ENCODE data around the gene AOPEP. TPM values are rescaled to one million over a fixed set of nuclear protein-coding genes. Genes with fewer than 3 reads are reported as not detected.

The AOPEP gene
- total and polyA plus RNA-seq, 9 of the 15 experiments (the other 6 are each of a cell fraction or from before 2014, with no cell fraction given): 4.5 to 19.3 (median 13.5) TPM

DNA sequence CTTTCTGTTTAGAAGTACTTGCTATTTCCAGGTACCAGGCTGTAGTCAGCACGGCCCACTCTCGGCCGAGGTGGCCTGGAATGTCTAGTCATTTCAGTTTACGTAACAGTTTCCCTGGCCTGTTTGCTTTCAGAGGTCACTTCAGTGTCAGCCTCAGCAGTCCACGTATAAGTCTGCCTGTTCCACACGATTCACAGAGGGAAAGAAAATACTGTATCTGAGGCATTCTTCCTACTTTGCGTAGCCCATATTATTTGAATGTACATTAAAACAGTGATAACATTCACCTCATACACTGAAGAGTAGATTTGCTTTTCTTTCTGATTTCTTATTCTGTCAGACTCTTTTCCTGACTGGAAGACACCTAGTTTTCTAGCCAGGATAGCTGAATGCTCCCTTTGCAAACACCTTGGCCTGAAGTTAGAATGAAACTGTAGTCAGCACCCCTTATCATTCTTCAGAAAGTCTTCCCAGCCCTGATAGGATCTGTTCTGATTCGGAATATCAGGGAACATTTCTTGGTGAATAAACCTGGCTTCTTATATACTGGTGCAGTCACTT, 140.9 kb downstream of the AOPEP start (continued):
- TF ChIP-seq, protein P1, sequence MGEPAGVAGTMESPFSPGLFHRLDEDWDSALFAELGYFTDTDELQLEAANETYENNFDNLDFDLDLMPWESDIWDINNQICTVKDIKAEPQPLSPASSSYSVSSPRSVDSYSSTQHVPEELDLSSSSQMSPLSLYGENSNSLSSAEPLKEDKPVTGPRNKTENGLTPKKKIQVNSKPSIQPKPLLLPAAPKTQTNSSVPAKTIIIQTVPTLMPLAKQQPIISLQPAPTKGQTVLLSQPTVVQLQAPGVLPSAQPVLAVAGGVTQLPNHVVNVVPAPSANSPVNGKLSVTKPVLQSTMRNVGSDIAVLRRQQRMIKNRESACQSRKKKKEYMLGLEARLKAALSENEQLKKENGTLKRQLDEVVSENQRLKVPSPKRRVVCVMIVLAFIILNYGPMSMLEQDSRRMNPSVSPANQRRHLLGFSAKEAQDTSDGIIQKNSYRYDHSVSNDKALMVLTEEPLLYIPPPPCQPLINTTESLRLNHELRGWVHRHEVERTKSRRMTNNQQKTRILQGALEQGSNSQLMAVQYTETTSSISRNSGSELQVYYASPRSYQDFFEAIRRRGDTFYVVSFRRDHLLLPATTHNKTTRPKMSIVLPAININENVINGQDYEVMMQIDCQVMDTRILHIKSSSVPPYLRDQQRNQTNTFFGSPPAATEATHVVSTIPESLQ (CRISPR knock-in tag; IDR thresholded peaks at IDR 0.05): no peak
- TF ChIP-seq NCOR1 (IDR thresholded peaks at IDR 0.05) (peak; percentile 57; the same call in 1 of the 2 replicates), ETS2 (tag; IDR thresholded peaks at IDR 0.05; ENCODE audit: borderline replicate concordance, poor library complexity, severe bottlenecking) (no peak), CREM (IDR thresholded peaks at IDR 0.05; ENCODE audit: low read depth) (peak; percentile 58), MAFK (IDR thresholded peaks at IDR 0.05; ENCODE audit: low read length) (peak; percentile 58; the same call in 1 of the 2 replicates), ZNF584 (CRISPR knock-in tag; IDR thresholded peaks at IDR 0.05; ENCODE audit: low read depth) (no peak), SIRT6 (IDR thresholded peaks at IDR 0.05; ENCODE audit: low read depth, low read length) (no peak), ESRRA (IDR thresholded peaks at IDR 0.05; ENCODE audit: borderline replicate concordance, low read depth) (peak; percentile 78), NR2C1 (IDR thresholded peaks at IDR 0.05) (no peak), NR2C1 (tag; IDR thresholded peaks at IDR 0.05) (peak; percentile 41; the same call in 1 of the 2 replicates), DPF2 (IDR thresholded peaks at IDR 0.05) (peak; percentile 57; the same call in 1 of the 2 replicates), CEBPG (CRISPR knock-in tag; IDR thresholded peaks at IDR 0.05) (no peak), CEBPG (tag; conservative IDR thresholded peaks at IDR 0.05 in 1 of 2, IDR thresholded peaks at IDR 0.05 in 1 of 2) (peak; percentile 21 to 66; a peak in 2 of 4 replicates), TOE1 (IDR thresholded peaks at IDR 0.05; ENCODE audit: borderline replicate concordance) (0 out of 2 replicates have a peak, but pooled peaks have one; percentile 11), TOE1 (CRISPR knock-in tag; IDR thresholded peaks at IDR 0.05; ENCODE audit: borderline replicate concordance, low read depth) (no peak), SUPT5H (IDR thresholded peaks at IDR 0.05) (no peak), IRF2 (CRISPR knock-in tag; IDR thresholded peaks at IDR 0.05) (no peak), MAZ (CRISPR knock-in tag; conservative IDR thresholded peaks at IDR 0.05 in 1 of 2, IDR thresholded peaks at IDR 0.05 in 1 of 2) (0 out of 4 replicates have a peak, but pooled peaks of 1 of the 2 experiments have one; percentile 11), ZNF436 (CRISPR knock-in tag; IDR thresholded peaks at IDR 0.05) (no peak), CCNT2 (IDR thresholded peaks at IDR 0.05; ENCODE audit: borderline replicate concordance, extremely low read depth, insufficient read length, low read depth, low read length) (no peak), ZNF75A (CRISPR knock-in tag; IDR thresholded peaks at IDR 0.05) (no peak), MCM3 (IDR thresholded peaks at IDR 0.05) (no peak), TAF1 (IDR thresholded peaks at IDR 0.05; ENCODE audit: control insufficient read depth, extremely low read depth, insufficient read depth, low read length, severe bottlenecking) (no peak), TBP (optimal IDR thresholded peaks at IDR 0.05; ENCODE audit: low read depth, low read length) (peak; percentile 16), NONO (IDR thresholded peaks at IDR 0.05; ENCODE audit: low read depth in 2 of 2, low read length in 1 of 2) (no peak), JUND (IDR thresholded peaks at IDR 0.05; ENCODE audit: borderline replicate concordance, low read depth, low read length) (peak; percentile 61; the same call in 1 of the 2 replicates), JUND (tag; IDR thresholded peaks at IDR 0.05; ENCODE audit: borderline replicate concordance, low read depth, low read length) (peak; percentile 60; the same call in 2 of the 3 replicates)
- TF ChIP-seq, protein P2, sequence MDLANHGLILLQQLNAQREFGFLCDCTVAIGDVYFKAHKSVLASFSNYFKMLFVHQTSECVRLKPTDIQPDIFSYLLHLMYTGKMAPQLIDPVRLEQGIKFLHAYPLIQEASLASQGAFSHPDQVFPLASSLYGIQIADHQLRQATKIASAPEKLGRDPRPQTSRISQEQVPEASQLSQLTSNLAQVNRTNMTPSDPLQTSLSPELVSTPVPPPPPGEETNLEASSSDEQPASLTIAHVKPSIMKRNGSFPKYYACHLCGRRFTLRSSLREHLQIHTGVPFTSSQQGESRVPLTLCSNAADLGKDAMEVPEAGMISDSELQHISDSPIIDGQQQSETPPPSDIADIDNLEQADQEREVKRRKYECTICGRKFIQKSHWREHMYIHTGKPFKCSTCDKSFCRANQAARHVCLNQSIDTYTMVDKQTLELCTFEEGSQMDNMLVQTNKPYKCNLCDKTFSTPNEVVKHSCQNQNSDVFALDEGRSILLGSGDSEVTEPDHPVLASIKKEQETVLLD (IDR thresholded peaks at IDR 0.05): no peak

Measured in K562 (cell line).